Measurements from ENCODE around the gene LSAMP. TPM values are rescaled to one million over a fixed set of nuclear protein-coding genes. Genes with fewer than 3 reads are reported as not detected.

The LSAMP gene
- total and polyA plus RNA-seq, 2 of the 13 experiments (the other 11 are each of a cell fraction or from before 2014, with no cell fraction given): not detected

GRCh38 chr3:115783938-115784738 is 661.1 kb downstream of the LSAMP start (continued):
- TF ChIP-seq GPBP1L1 (CRISPR knock-in tag; IDR thresholded peaks at IDR 0.05) (no peak), ZNF652 (CRISPR knock-in tag; IDR thresholded peaks at IDR 0.05; ENCODE audit: borderline replicate concordance, low read depth) (no peak), TRAFD1 (CRISPR knock-in tag; IDR thresholded peaks at IDR 0.05; ENCODE audit: borderline replicate concordance) (no peak), ZNF619 (CRISPR knock-in tag; IDR thresholded peaks at IDR 0.05) (no peak; the same call in 1 of the 2 replicates), ISX (CRISPR knock-in tag; conservative IDR thresholded peaks at IDR 0.05) (no peak), ZNF136 (CRISPR knock-in tag; IDR thresholded peaks at IDR 0.05; ENCODE audit: low read depth) (no peak), NR2F6 (IDR thresholded peaks at IDR 0.05) (peak; percentile 20; the same call in 1 of the 2 replicates), NR2F6 (CRISPR knock-in tag; IDR thresholded peaks at IDR 0.05) (peak; percentile 53), CCAR2 (optimal IDR thresholded peaks at IDR 0.05; ENCODE audit: low read depth, low read length) (peak; percentile 85), PREB (CRISPR knock-in tag; IDR thresholded peaks at IDR 0.05) (no peak), SP1 (IDR thresholded peaks at IDR 0.05) (no peak), SP1 (CRISPR knock-in tag; IDR thresholded peaks at IDR 0.05) (peak; percentile 36; the same call in 1 of the 2 replicates), ZNF576 (CRISPR knock-in tag; IDR thresholded peaks at IDR 0.05) (no peak), KLF9 (CRISPR knock-in tag; IDR thresholded peaks at IDR 0.05; ENCODE audit: low read depth) (no peak), SMC3 (IDR thresholded peaks at IDR 0.05; ENCODE audit: low read length) (peak; percentile 37; the same call in 1 of the 2 replicates), HINFP (CRISPR knock-in tag; IDR thresholded peaks at IDR 0.05; ENCODE audit: low read depth) (peak; percentile 47; the same call in 1 of the 2 replicates), YEATS4 (CRISPR knock-in tag; IDR thresholded peaks at IDR 0.05; ENCODE audit: borderline replicate concordance) (peak; percentile 76), ZEB1 (IDR thresholded peaks at IDR 0.05; ENCODE audit: insufficient replicate concordance, low read depth) (peak; percentile 29), PLSCR1 (CRISPR knock-in tag; IDR thresholded peaks at IDR 0.05; ENCODE audit: borderline replicate concordance) (no peak), NAIF1 (CRISPR knock-in tag; IDR thresholded peaks at IDR 0.05; ENCODE audit: borderline replicate concordance) (peak; percentile 73; the same call in 1 of the 2 replicates), ZNF747 (CRISPR knock-in tag; IDR thresholded peaks at IDR 0.05; ENCODE audit: borderline replicate concordance) (no peak), TFDP1 (CRISPR knock-in tag; IDR thresholded peaks at IDR 0.05; ENCODE audit: borderline replicate concordance) (peak; percentile 54)

Data from HepG2 (cell line).